ENCODE results near the gene BACE2.
A peak's percentile ranks its signal among the peaks of the same experiment; 100 is the strongest.

Gene BACE2

GRCh38 chr21:41167348-41168342 lies at the start of gene BACE2:
BACE2 (plus strand) TSS chr21:41168160; CDS start chr21:41168264, 104 bp downstream.
- in situ Hi-C loops (cut with MboI; ENCODE audit: low pct_unique_long_range_greater_than_20kb, low sequenced_read_pairs), result no loop called here

GRCh38 chr21:41119901-41120300 lies 48.1 kb upstream of the BACE2 start:
- no peak for DNase-seq
- in situ Hi-C loops (cut with MboI; ENCODE audit: low pct_unique_long_range_greater_than_20kb, low sequenced_read_pairs), result no loop called here

More at GRCh38 chr21:41167348-41168342, at the start of gene BACE2:
- DNase-seq, result peak; percentile 32

DNA sequence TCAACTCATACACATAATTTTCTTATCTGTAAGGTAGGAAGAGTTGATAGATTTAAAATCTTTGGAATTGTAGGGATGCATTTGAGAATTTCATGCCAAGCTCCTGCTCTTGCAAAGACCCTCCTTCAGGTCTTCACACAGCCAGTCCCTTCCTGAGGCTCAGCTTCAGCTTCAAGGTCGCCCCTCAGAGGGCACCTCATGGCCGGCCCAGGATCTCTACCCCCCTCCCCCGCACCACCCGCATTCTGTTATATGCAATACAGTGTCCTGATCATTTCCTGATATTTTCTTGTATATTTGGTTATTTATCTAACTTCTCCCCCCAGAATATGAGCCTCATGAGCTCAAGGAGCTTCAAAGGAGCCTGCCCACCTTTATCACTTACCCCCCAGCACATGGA lies 47.0 kb upstream of the BACE2 start:
- in situ Hi-C loops (cut with MboI; ENCODE audit: low pct_unique_long_range_greater_than_20kb, low sequenced_read_pairs), result no loop called here
- DNase-seq, result no peak

DNA sequence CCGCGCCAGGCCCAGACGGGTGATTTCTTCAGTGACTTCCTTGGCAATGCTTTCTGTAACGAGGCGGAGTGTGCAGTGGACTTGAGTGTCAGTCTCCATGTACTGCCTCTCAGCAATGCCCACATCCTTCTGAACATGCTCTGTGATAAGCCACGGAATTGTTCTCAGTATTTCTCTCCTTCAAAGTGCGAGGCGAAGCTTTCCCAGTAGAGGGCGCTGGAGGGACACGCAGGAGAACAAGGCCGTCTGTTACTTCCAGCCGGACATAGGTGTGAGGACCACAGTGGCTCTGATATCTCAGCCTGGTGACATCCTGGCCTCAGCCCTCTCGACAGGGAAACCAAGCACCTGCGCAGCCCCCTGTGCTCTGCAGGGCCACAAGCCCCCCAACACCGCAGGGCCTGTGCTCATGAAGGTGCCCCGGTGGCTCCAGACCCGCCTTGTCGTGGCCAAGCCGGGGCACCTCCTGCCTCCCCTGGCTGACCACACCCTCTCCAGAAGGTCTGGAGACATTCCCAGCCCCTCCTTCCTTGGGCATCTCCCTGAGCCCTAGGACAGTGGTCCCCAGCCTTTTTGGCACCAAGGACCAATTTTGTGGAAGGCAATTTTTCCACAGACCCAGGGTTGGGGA lies 46.1 kb upstream of the BACE2 start:
- in situ Hi-C loops (cut with MboI; ENCODE audit: low pct_unique_long_range_greater_than_20kb, low sequenced_read_pairs), result no loop called here
- peak; percentile 76 for DNase-seq

- in situ Hi-C loops (cut with MboI; ENCODE audit: low pct_unique_long_range_greater_than_20kb, low sequenced_read_pairs), result no loop called here
Observed at GRCh38 chr21:41124641-41125201, 43.2 kb upstream of the BACE2 start.

GRCh38 chr21:41128981-41129380 lies 39.0 kb upstream of the BACE2 start:
- in situ Hi-C loops (cut with MboI; ENCODE audit: low pct_unique_long_range_greater_than_20kb, low sequenced_read_pairs), result no loop called here
- DNase-seq, result no peak

More at GRCh38 chr21:41124641-41125201, 43.2 kb upstream of the BACE2 start:
- DNase-seq, result no peak

DNA sequence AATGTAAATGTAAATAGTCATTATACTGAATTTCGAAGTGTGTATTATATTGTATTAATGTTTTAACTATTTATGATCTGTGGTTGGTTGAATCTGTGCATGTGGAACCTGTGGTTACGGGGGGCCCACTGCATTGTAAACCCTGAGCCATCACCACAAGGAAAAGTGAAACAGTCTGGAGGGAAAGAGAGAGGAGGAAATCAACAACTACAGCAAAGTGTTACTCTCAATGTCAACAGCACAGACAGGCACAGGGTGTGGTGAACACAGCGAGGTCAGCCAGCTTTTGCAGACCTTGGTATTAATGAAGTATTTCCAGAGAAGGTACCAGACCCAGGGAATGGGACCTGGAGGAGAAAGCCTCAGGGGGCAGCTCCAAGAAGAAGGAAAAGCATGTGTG lies 37.1 kb upstream of the BACE2 start:
- no peak for DNase-seq
- in situ Hi-C loops (cut with MboI; ENCODE audit: low pct_unique_long_range_greater_than_20kb, low sequenced_read_pairs), result no loop called here

DNA sequence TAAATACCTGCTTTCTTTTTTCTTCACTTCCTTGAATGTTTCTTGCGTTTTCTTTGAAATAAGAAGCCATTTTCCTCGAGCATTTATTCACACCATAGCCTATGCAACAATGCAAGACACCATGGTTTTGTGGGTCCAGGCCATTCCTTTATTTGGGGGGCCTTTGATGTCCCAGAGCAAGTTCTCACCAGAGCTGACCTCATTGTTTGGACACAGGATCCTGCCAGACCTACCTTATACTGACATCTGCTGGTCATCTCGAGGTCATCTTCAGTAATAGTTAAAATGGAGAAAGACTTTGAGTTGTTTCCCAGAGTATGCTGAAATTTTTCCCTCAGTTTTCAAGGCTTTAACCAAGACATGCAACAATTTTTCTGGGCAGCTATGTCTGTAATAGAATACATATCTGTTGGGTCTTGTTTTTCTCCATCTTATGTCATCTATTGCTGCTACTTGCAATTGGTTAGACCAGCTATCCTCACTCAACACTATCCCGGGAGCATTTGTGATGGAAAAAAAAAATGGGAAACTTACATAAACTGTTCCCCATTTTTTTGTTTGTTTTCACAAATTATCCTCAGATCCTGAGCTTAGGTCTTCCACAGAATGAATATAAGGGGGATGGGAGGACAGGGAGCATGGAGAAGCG lies 34.0 kb upstream of the BACE2 start:
- in situ Hi-C loops (cut with MboI; ENCODE audit: low pct_unique_long_range_greater_than_20kb, low sequenced_read_pairs), result no loop called here
- peak; percentile 12 for DNase-seq

- in situ Hi-C loops (cut with MboI; ENCODE audit: low pct_unique_long_range_greater_than_20kb, low sequenced_read_pairs), result no loop called here
- no peak for DNase-seq
Observed at GRCh38 chr21:41135746-41136145, 32.2 kb upstream of the BACE2 start.

DNA sequence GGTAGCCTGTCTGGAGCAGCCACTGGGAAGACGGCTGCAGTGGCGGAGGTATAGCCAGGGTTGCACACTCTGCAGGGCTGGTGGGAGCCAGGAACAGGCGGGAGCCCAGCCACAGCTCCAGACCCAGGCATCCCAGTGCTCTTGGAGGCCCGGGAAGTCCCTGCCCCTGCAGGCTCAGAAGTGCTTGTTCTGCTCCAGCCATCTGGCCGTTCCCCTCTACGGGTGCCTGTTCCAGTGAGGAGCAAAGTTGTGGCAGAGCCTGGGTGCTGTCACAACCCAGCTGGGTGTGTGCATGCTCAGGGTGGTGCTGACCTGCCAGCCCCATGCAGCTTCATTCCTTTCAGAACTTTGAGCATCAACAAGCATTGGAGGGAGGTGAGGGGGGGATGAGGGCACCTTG lies 31.7 kb upstream of the BACE2 start:
- no peak for DNase-seq
- in situ Hi-C loops (cut with MboI; ENCODE audit: low pct_unique_long_range_greater_than_20kb, low sequenced_read_pairs), result no loop called here

GRCh38 chr21:41137401-41137800 lies 30.6 kb upstream of the BACE2 start:
- in situ Hi-C loops (cut with MboI; ENCODE audit: low pct_unique_long_range_greater_than_20kb, low sequenced_read_pairs), result no loop called here
- DNase-seq, result no peak

- DNase-seq, result no peak
- in situ Hi-C loops (cut with MboI; ENCODE audit: low pct_unique_long_range_greater_than_20kb, low sequenced_read_pairs), result no loop called here
Observed at GRCh38 chr21:41137889-41138288, 30.1 kb upstream of the BACE2 start.

DNA sequence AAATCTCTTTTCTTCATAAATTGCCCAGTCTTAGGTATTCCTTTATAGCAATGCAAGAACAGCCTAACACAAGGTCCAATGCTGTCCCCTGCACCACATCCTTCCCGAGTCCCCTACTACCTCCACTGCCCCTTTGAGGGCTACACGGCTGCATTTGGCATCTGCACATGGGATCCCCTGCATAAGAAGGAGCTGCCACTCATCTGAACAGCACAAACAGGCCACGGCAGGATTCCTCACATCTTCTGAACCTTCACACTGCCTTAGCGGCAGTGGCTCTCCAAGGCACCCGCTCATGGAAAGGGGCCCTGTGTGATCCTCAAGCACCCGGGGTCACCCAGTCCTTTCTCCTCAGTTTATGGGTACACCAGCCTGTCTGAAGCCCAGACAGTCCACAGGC lies 29.2 kb upstream of the BACE2 start:
- no peak for DNase-seq
- in situ Hi-C loops (cut with MboI; ENCODE audit: low pct_unique_long_range_greater_than_20kb, low sequenced_read_pairs), result no loop called here

DNA sequence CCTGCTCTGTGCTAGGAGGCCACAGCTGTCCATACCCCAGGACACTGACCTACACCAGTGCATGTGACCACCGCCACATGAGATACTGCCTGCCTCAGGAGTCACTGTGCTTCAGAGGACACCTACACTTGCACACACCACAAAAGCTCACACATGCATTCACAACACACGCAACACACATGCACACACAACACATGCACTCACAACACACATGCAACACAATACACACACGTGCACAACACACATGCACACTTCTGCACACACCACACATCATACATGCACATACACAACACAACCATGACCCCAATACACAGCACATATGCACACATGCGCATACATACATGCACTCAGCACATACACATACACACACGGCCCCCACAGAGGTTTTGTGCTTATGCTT lies 28.7 kb upstream of the BACE2 start:
- in situ Hi-C loops (cut with MboI; ENCODE audit: low pct_unique_long_range_greater_than_20kb, low sequenced_read_pairs), result no loop called here
- DNase-seq, result no peak

DNA sequence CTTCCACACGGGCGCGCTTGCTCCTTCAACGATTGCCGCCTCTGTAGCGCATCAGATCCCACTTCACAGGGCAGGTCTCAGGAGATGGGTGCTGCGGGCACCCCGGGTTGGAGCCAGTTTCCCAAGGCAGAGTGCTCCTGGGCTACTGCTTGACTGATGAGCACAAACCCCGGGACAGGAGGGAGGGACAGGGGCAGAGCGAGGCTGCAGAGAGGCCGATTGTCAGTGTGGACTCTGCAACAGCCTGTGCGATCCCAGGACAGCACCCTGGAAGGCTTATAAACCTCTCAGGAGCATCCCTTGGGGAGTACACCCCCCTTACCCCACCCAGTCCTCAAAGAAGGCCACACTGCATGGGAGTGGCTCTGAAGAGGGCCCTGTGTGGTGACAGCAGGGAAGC lies 28.0 kb upstream of the BACE2 start:
- DNase-seq, result no peak
- in situ Hi-C loops (cut with MboI; ENCODE audit: low pct_unique_long_range_greater_than_20kb, low sequenced_read_pairs), result no loop called here

GRCh38 chr21:41141031-41141457 lies 26.9 kb upstream of the BACE2 start:
- no peak for DNase-seq
- in situ Hi-C loops (cut with MboI; ENCODE audit: low pct_unique_long_range_greater_than_20kb, low sequenced_read_pairs), result no loop called here

- in situ Hi-C loops (cut with MboI; ENCODE audit: low pct_unique_long_range_greater_than_20kb, low sequenced_read_pairs), result no loop called here
- DNase-seq, result no peak
Observed at GRCh38 chr21:41142051-41142795, 25.7 kb upstream of the BACE2 start.

- in situ Hi-C loops (cut with MboI; ENCODE audit: low pct_unique_long_range_greater_than_20kb, low sequenced_read_pairs), result no loop called here
Observed at GRCh38 chr21:41143596-41144325, 24.2 kb upstream of the BACE2 start.

More at GRCh38 chr21:41143596-41144325, 24.2 kb upstream of the BACE2 start:
- no peak for DNase-seq
